WTC11 (cell line): ENCODE measurements around the gene RASGRF1.

ENCODE experiments used
- ATF2 ChIP-seq: sonication (generic); formaldehyde crosslinking; IDR thresholded peaks from 2 replicates; pipeline ENCODE4 v1.8.1; 2022; ENCODE audit warnings: low read depth, missing genetic modification reagents, borderline replicate concordance
- ATF3 ChIP-seq: sonication (generic); formaldehyde crosslinking; conservative IDR thresholded peaks from 2 replicates; pipeline ENCODE4 v1.8.1; 2022; ENCODE audit warnings: mild to moderate bottlenecking, missing genetic modification reagents
- CTCF ChIP-seq: fragments of 200-600 bp; IDR thresholded peaks from 2 replicates; pipeline ENCODE4 v1.8.0; 2022; ENCODE audit warnings: antibody characterized with exemption
- TEAD4 ChIP-seq: sonication (generic); formaldehyde crosslinking; IDR thresholded peaks from 2 replicates; pipeline ENCODE4 v1.8.0; 2022; ENCODE audit warnings: mild to moderate bottlenecking, missing genetic modification reagents
- ZBTB43 ChIP-seq: sonication (generic); formaldehyde crosslinking; IDR thresholded peaks from 2 replicates; pipeline ENCODE4 v1.8.1; 2023; ENCODE audit warnings: mild to moderate bottlenecking, missing genetic modification reagents

- no peak for TF ChIP-seq TEAD4 (CRISPR knock-in tag)
- TF ChIP-seq ATF2, result no peak
- no peak for TF ChIP-seq ATF3 (CRISPR knock-in tag)
- TF ChIP-seq CTCF, result no peak
- no peak for TF ChIP-seq ZBTB43 (CRISPR knock-in tag)
Observed at GRCh38 chr15:79002581-79002980, 88.0 kb downstream of the RASGRF1 start.
